Upper lobe of left lung (tissue), 4 donors: ENCODE results near the gene CPVL.

Source experiments
- POLR2A ChIP-seq, 4 donors: fragments of 450-650 bp; IDR thresholded peaks; one replicate each; pipeline ENCODE4 v1.5.1; 2016 to 2017; ENCODE audit warnings: antibody characterized with exemption in 4 of 4, mild to moderate bottlenecking in 2 of 4
- TF ChIP-seq, protein P1 (sequence below), 6 experiments: fragments of 450-650 bp in 4 of 6; fragments of 200-600 bp in 2 of 6; sonication (generic) in 2 of 6; IDR thresholded peaks; one replicate each; pipeline ENCODE4 v1.5.1; 2016 to 2019; ENCODE audit warnings: antibody characterized with exemption in 6 of 6

DNA sequence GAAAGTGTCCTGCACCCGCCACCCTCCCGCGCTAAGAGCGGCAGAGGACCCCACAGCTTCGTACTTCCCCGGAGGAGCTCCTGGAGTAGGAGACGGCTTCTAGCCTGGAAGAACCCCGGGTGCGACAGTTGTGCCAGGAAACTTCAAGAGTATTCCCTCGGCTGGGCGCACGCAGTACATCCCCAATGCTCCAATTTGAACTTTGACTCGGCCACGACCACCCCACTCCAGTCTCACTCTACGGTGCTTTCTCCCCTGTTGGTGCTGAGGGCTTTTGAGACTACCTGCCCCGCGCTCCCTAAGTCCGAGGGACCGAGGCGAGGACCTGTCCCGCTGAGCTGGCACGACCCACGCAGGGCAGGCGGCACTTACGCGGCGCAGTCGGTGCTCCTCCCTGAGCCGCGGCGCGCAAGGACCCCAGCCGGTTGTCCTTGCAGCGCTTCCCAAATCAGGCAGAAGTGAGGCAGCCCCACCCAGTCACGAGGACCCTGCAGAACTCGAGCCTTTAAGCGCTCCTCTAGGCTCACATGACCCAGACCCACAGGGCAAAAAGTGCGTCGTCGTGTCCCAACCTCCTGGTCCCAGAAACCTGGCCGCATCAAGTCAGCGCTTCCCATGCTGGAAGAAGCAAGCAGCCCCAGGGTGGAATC is at the start of gene CPVL:
- TF ChIP-seq, protein P1, sequence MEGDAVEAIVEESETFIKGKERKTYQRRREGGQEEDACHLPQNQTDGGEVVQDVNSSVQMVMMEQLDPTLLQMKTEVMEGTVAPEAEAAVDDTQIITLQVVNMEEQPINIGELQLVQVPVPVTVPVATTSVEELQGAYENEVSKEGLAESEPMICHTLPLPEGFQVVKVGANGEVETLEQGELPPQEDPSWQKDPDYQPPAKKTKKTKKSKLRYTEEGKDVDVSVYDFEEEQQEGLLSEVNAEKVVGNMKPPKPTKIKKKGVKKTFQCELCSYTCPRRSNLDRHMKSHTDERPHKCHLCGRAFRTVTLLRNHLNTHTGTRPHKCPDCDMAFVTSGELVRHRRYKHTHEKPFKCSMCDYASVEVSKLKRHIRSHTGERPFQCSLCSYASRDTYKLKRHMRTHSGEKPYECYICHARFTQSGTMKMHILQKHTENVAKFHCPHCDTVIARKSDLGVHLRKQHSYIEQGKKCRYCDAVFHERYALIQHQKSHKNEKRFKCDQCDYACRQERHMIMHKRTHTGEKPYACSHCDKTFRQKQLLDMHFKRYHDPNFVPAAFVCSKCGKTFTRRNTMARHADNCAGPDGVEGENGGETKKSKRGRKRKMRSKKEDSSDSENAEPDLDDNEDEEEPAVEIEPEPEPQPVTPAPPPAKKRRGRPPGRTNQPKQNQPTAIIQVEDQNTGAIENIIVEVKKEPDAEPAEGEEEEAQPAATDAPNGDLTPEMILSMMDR (IDR thresholded peaks at IDR 0.05): no peak
- TF ChIP-seq POLR2A (IDR thresholded peaks at IDR 0.05): peak in 2 of 4 donors; percentile 5 to 85
